Activated CD8-positive, alpha-beta memory T cell treated with anti-CD3 and anti-CD28 coated beads, Interleukin-2, amount 10 ng/mL, durations not matched to agents 7 days and 5 days (primary cell): ENCODE results near the gene TNK1. TPM values are rescaled to one million over a fixed set of nuclear protein-coding genes. Genes with fewer than 3 reads are reported as not detected.

ENCODE experiments used
- ATAC-seq: fragments of 150-1000 bp; cut with Tn5 transposase; one replicate; pipeline ENCODE4 v1.10.0; 2021; ENCODE audit warnings: moderate library complexity
- CTCF ChIA-PET: fragments of 350-600 bp; sonication (Branson Sonifier 250); formaldehyde crosslinking; loops from one replicate; lab custom pipeline; 2021; ENCODE audit warnings: antibody characterized with exemption; lab: Charles Lee
- DNase-seq: peaks from one replicate; pipeline ENCODE4 v3.0.0-alpha.2; 2020
- H3K27ac Mint-ChIP-seq: one replicate; pipeline ENCODE4 v1.8.0; 2021; ENCODE audit warnings: mild to moderate bottlenecking, mixed read lengths
- H3K27me3 Mint-ChIP-seq: one replicate; pipeline ENCODE4 v1.8.0; 2021; ENCODE audit warnings: mixed read lengths
- H3K36me3 Mint-ChIP-seq: one replicate; pipeline ENCODE4 v1.8.0; 2021; ENCODE audit warnings: mild to moderate bottlenecking, mixed read lengths
- H3K4me1 Mint-ChIP-seq: one replicate; pipeline ENCODE4 v1.8.0; 2021; ENCODE audit warnings: mixed read lengths
- H3K4me3 Mint-ChIP-seq: one replicate; pipeline ENCODE4 v1.8.0; 2021; ENCODE audit warnings: mild to moderate bottlenecking, moderate library complexity, mixed read lengths
- H3K9me3 Mint-ChIP-seq: one replicate; pipeline ENCODE4 v1.8.0; 2022; ENCODE audit warnings: low read depth, mixed read lengths
- total RNA-seq, 2 experiments: library from RNA; stranded (reverse); gene quantifications; one replicate each; pipeline ENCODE4 v1.2.3, GENCODE V29; 2021

The TNK1 gene
- total RNA-seq, 2 experiments from 2014 or later, result 0.54 to 0.61 TPM

GRCh38 chr17:7403043-7403726, 22.3 kb downstream of the TNK1 start:
- H3K9me3 Mint-ChIP-seq, result no peaks in the 10 kb centered on the region
- H3K27ac Mint-ChIP-seq, result peak overlapping the region; percentile 95
- DNase-seq (peak; percentile 61), ATAC-seq (no peak)
- CTCF ChIA-PET, result interaction anchor here (1.0 to 4.0 kb wide), 7 partner anchors 14 to 186 kb away, joined by 3 to 34 read pairs (median 5); partner anchors contain the start of genes SOX15 and TMEM102
- H3K36me3 Mint-ChIP-seq, result no peaks in the 10 kb centered on the region
- peak overlapping the region; percentile 88 for H3K4me3 Mint-ChIP-seq
- peaks cover 9% of the 10 kb centered on the region for H3K27me3 Mint-ChIP-seq
- H3K4me1 Mint-ChIP-seq, result peaks cover 15% of the 10 kb centered on the region

- H3K27me3 Mint-ChIP-seq, result peaks cover 9% of the 10 kb centered on the region
- peak overlapping the region; percentile 88 for H3K4me3 Mint-ChIP-seq
- H3K27ac Mint-ChIP-seq, result peak overlapping the region; percentile 95
- H3K9me3 Mint-ChIP-seq, result no peaks in the 10 kb centered on the region
- no peak for ATAC-seq
- DNase-seq, result no peak
- H3K4me1 Mint-ChIP-seq, result peaks cover 15% of the 10 kb centered on the region
- CTCF ChIA-PET, result interaction anchor here (0.7 to 4.0 kb wide), 9 partner anchors 11 to 157 kb away, joined by 3 to 34 read pairs (median 3); partner anchors contain the start of gene TMEM102
- no peaks in the 10 kb centered on the region for H3K36me3 Mint-ChIP-seq
Observed at GRCh38 chr17:7403727-7403976, 22.8 kb downstream of the TNK1 start.

GRCh38 chr17:7403977-7404736, 23.3 kb downstream of the TNK1 start, which contains the start of gene TMEM256:
TSS of gene TMEM256 (minus strand) at chr17:7404097. CDS start at chr17:7404084, 13 bp downstream.
- CTCF ChIA-PET, result interaction anchor here (0.6 to 4.0 kb wide), 11 partner anchors 11 to 283 kb away, joined by 3 to 34 read pairs (median 3); partner anchors contain the start of genes TMEM102 and TP53
- ATAC-seq (peak; percentile 94), DNase-seq (peak; percentile 99)
- Mint-ChIP-seq H3K4me1 (peaks cover 15% of the 10 kb centered on the region), H3K4me3 (peak within 1 kb of the TSS; percentile 88), H3K27ac (peak within 1 kb of the TSS; percentile 95), H3K27me3 (peaks cover 9% of the 10 kb centered on the region), H3K36me3 (no peaks in the 10 kb centered on the region), H3K9me3 (no peaks in the 10 kb centered on the region)

- Mint-ChIP-seq H3K9me3 (no peaks in the 10 kb centered on the region), H3K4me3 (peak overlapping the region; percentile 88), H3K36me3 (no peaks in the 10 kb centered on the region), H3K4me1 (peaks cover 15% of the 10 kb centered on the region), H3K27ac (peak overlapping the region; percentile 95), H3K27me3 (peaks cover 9% of the 10 kb centered on the region)
- ATAC-seq (peak; percentile 43), DNase-seq (peak; percentile 74)
- CTCF ChIA-PET, result interaction anchor here (0.6 to 4.0 kb wide), 8 partner anchors 21 to 283 kb away, joined by 3 to 34 read pairs (median 3); partner anchors contain the start of genes TMEM102 and TP53
Observed at GRCh38 chr17:7404737-7405349, 24.0 kb downstream of the TNK1 start.

GRCh38 chr17:7405350-7406234, 24.7 kb downstream of the TNK1 start:
- H3K36me3 Mint-ChIP-seq, result no peaks in the 10 kb centered on the region
- DNase-seq (no peak), ATAC-seq (no peak)
- H3K4me1 Mint-ChIP-seq, result peaks cover 15% of the 10 kb centered on the region
- CTCF ChIA-PET, result interaction anchor here (0.9 to 4.0 kb wide), 3 partner anchors 22 to 50 kb away, joined by 3 to 34 read pairs (median 4); partner anchors contain the start of gene TMEM102
- H3K4me3 Mint-ChIP-seq, result peak overlapping the region; percentile 88
- peaks cover 9% of the 10 kb centered on the region for H3K27me3 Mint-ChIP-seq
- H3K9me3 Mint-ChIP-seq, result no peaks in the 10 kb centered on the region
- H3K27ac Mint-ChIP-seq, result no peak overlapping the region

- no peaks in the 10 kb centered on the region for H3K36me3 Mint-ChIP-seq
- no peak overlapping the region for H3K27ac Mint-ChIP-seq
- H3K4me3 Mint-ChIP-seq, result peak overlapping the region; percentile 29
- ATAC-seq (no peak), DNase-seq (no peak)
- CTCF ChIA-PET, result interaction anchor here (0.9 to 1.7 kb wide), 3 partner anchors 13 to 51 kb away, joined by 3 to 8 read pairs (median 3); partner anchors contain the start of gene PLSCR3
- H3K9me3 Mint-ChIP-seq, result no peaks in the 10 kb centered on the region
- H3K4me1 Mint-ChIP-seq, result peaks cover 13% of the 10 kb centered on the region
- H3K27me3 Mint-ChIP-seq, result peaks cover 9% of the 10 kb centered on the region
Observed at GRCh38 chr17:7406235-7406825, 25.4 kb downstream of the TNK1 start.

GRCh38 chr17:7407082-7407481, 26.2 kb downstream of the TNK1 start:
- H3K27me3 Mint-ChIP-seq, result peaks cover 9% of the 10 kb centered on the region

GRCh38 chr17:7407485-7408251, 26.8 kb downstream of the TNK1 start, which contains the start of gene NLGN2:
TSS of gene NLGN2 (plus strand) at chr17:7407845. CDS start at chr17:7408256, 411 bp downstream.
- DNase-seq, result no peak
- Mint-ChIP-seq H3K36me3 (no peaks in the 10 kb centered on the region), H3K4me1 (peaks cover 13% of the 10 kb centered on the region), H3K27me3 (peaks cover 9% of the 10 kb centered on the region), H3K9me3 (no peaks in the 10 kb centered on the region), H3K27ac (peak within 1 kb of the TSS; percentile 62), H3K4me3 (no peak within 1 kb of the TSS)
- CTCF ChIA-PET, result interaction anchor here (1.2 to 1.7 kb wide), 2 partner anchors 14 to 29 kb away, joined by 3 to 8 read pairs; partner anchors contain the start of gene PLSCR3
- ATAC-seq, result no peak

More at GRCh38 chr17:7407082-7407481, 26.2 kb downstream of the TNK1 start:
- CTCF ChIA-PET, result interaction anchor here (1.2 to 1.7 kb wide), 2 partner anchors 13 to 29 kb away, joined by 3 to 8 read pairs; partner anchors contain the start of gene PLSCR3
- DNase-seq (no peak), ATAC-seq (no peak)
- no peak overlapping the region for H3K27ac Mint-ChIP-seq
- no peaks in the 10 kb centered on the region for H3K36me3 Mint-ChIP-seq
- peaks cover 13% of the 10 kb centered on the region for H3K4me1 Mint-ChIP-seq
- H3K9me3 Mint-ChIP-seq, result no peaks in the 10 kb centered on the region
- H3K4me3 Mint-ChIP-seq, result no peak overlapping the region

- no peak for ATAC-seq
Observed at GRCh38 chr17:7408252-7408727, 27.4 kb downstream of the TNK1 start.

GRCh38 chr17:7408863-7409262, 28.0 kb downstream of the TNK1 start:
- Mint-ChIP-seq H3K4me1 (peaks cover 6% of the 10 kb centered on the region), H3K4me3 (no peak overlapping the region), H3K36me3 (no peaks in the 10 kb centered on the region), H3K9me3 (no peaks in the 10 kb centered on the region), H3K27ac (no peak overlapping the region), H3K27me3 (peaks cover 9% of the 10 kb centered on the region)
- no peak for ATAC-seq
- CTCF ChIA-PET, result no interaction called here
- DNase-seq, result no peak

More at GRCh38 chr17:7408252-7408727, 27.4 kb downstream of the TNK1 start:
- H3K27me3 Mint-ChIP-seq, result peaks cover 9% of the 10 kb centered on the region
- H3K27ac Mint-ChIP-seq, result no peak overlapping the region
- H3K9me3 Mint-ChIP-seq, result no peaks in the 10 kb centered on the region
- no peaks in the 10 kb centered on the region for H3K36me3 Mint-ChIP-seq
- CTCF ChIA-PET, result interaction anchor here (1.7 kb wide), 1 partner anchor 28 kb away, joined by 8 read pairs; no protein-coding TSS in a partner anchor
- no peak for DNase-seq
- peaks cover 7% of the 10 kb centered on the region for H3K4me1 Mint-ChIP-seq
- no peak overlapping the region for H3K4me3 Mint-ChIP-seq

GRCh38 chr17:7409716-7410115, 28.8 kb downstream of the TNK1 start:
- Mint-ChIP-seq H3K36me3 (no peaks in the 10 kb centered on the region), H3K9me3 (no peaks in the 10 kb centered on the region), H3K27me3 (peaks cover 9% of the 10 kb centered on the region), H3K27ac (no peak overlapping the region), H3K4me1 (peaks cover 6% of the 10 kb centered on the region), H3K4me3 (no peak overlapping the region)
- DNase-seq (no peak), ATAC-seq (no peak)
- CTCF ChIA-PET, result interaction anchor here (1.4 kb wide), 1 partner anchor 27 kb away, joined by 4 read pairs; no protein-coding TSS in a partner anchor
